Stimulated activated CD4-positive, alpha-beta T cell treated with anti-CD3 and anti-CD28 coated beads, Interleukin-12 subunit alpha, Interleukin-12 subunit beta, amount 100 ng/mL, for 4 hours (primary cell): ENCODE data around the gene PTPRD.

Experiments
- DNase-seq: peaks from one replicate; pipeline ENCODE4 v3.0.0-alpha.2; 2020

The PTPRD gene

DNA sequence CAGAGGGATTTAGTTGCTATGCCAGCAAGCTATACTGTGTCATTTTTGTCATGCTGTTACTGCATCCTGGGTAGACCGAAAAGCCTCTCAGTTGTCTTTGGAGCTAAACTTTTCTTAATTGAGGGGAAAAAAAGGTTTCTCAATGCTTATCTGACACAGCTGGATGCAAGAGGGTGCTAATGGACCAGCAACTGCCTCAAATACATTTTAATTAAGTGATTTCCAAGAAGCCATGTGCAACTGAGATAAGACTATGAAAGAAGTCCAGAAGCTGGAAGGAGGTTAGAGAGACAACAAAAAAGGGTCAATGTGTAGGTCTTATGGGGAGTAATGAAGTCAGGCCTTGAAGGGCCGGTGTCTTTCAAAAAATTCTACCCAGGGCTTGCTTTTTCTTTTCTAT is 2347.5 kb downstream of the PTPRD start:
- DNase-seq = no peak
